Effector memory CD4-positive, alpha-beta T cell (primary cell): Measurements from ENCODE around the gene METTL27.
A peak's percentile ranks its signal among the peaks of the same experiment; 100 is the strongest.
"Not testable (repeated sequence)": the region's sequence is repeated elsewhere in the genome, so short reads cannot be mapped to it uniquely, and the experiment has no call there.

ENCODE experiments used
- DNase-seq, 3 donors: peaks; one replicate each; pipeline ENCODE4 v3.0.0-alpha.2; 2020
- H3K27ac ChIP-seq: 2 replicates; pipeline ENCODE4 v1.7.0; 2013; ENCODE audit warnings: mild to moderate bottlenecking, low read length, moderate library complexity; ENCODE audit not compliant: insufficient read depth, poor library complexity, severe bottlenecking
- H3K27me3 ChIP-seq: replicated peaks from 2 replicates; pipeline ENCODE4 v1.7.0; 2013; ENCODE audit warnings: mild to moderate bottlenecking, low read length; ENCODE audit not compliant: insufficient read depth, control insufficient read depth, poor library complexity, severe bottlenecking
- H3K36me3 ChIP-seq: 2 replicates; pipeline ENCODE4 v1.7.0; 2013; ENCODE audit warnings: mild to moderate bottlenecking, low read length, moderate library complexity; ENCODE audit not compliant: control insufficient read depth, insufficient read depth
- H3K4me1 ChIP-seq: 2 replicates; pipeline ENCODE4 v1.7.0; 2013; ENCODE audit warnings: low read length, mild to moderate bottlenecking; ENCODE audit not compliant: control insufficient read depth, insufficient read depth, poor library complexity, severe bottlenecking
- H3K4me3 ChIP-seq: 2 replicates; pipeline ENCODE4 v1.7.0; 2013; ENCODE audit warnings: low read length, low read depth, mild to moderate bottlenecking; ENCODE audit not compliant: insufficient read depth, poor library complexity, severe bottlenecking
- H3K9me3 ChIP-seq: 2 replicates; pipeline ENCODE4 v1.7.0; 2013; ENCODE audit warnings: mild to moderate bottlenecking, low read length, moderate library complexity; ENCODE audit not compliant: control insufficient read depth
- total RNA-seq, 3 donors: gene quantifications; one replicate each; lab custom pipeline; 2026; lab: John Stamatoyannopoulos, UW

Gene METTL27
- 0.17 to 0.77 (median 0.26) reads per million in 3 donors for total RNA-seq

- Histone ChIP-seq H3K4me3 (peak within 1 kb of the TSS; percentile 56), H3K27ac (no peak within 1 kb of the TSS)
Measured at GRCh38 chr7:73842067-73842976, at the start of gene METTL27. Gene METTL27 (minus strand): TSS chr7:73842516. CDS start chr7:73842140, 376 bp downstream.

GRCh38 chr7:73891178-73891885 lies 49.0 kb upstream of the METTL27 start:
- Histone ChIP-seq H3K4me3 (no peak overlapping the region), H3K4me1 (no peaks in the 10 kb centered on the region), H3K27ac (no peak overlapping the region), H3K36me3 (no peaks in the 10 kb centered on the region), H3K27me3 (no peaks in the 10 kb centered on the region), H3K9me3 (no peaks in the 10 kb centered on the region)
- no peak for DNase-seq

More at GRCh38 chr7:73842067-73842976, at the start of gene METTL27:
- Histone ChIP-seq H3K9me3 (no peaks in the 10 kb centered on the region), H3K36me3 (no peaks in the 10 kb centered on the region), H3K27me3 (no peaks in the 10 kb centered on the region), H3K4me1 (peaks cover 7% of the 10 kb centered on the region)
- peak; percentile 78 to 84 (median 80) for DNase-seq

- H3K27me3 ChIP-seq = no peaks in the 10 kb centered on the region
- no peaks in the 10 kb centered on the region for H3K9me3 ChIP-seq
- no peaks in the 10 kb centered on the region for H3K4me1 ChIP-seq
- no peak for DNase-seq
- no peak overlapping the region for H3K27ac ChIP-seq
- no peaks in the 10 kb centered on the region for H3K36me3 ChIP-seq
- no peak overlapping the region for H3K4me3 ChIP-seq
Measured at GRCh38 chr7:73890555-73891147, 48.3 kb upstream of the METTL27 start.

GRCh38 chr7:73888959-73889358 lies 46.6 kb upstream of the METTL27 start:
- Histone ChIP-seq H3K4me1 (no peaks in the 10 kb centered on the region), H3K27me3 (no peaks in the 10 kb centered on the region), H3K4me3 (no peak overlapping the region), H3K27ac (no peak overlapping the region), H3K36me3 (no peaks in the 10 kb centered on the region), H3K9me3 (no peaks in the 10 kb centered on the region)
- no peak for DNase-seq

GRCh38 chr7:73887762-73888161 lies 45.4 kb upstream of the METTL27 start:
- H3K27me3 ChIP-seq = no peaks in the 10 kb centered on the region
- no peaks in the 10 kb centered on the region for H3K36me3 ChIP-seq
- no peak overlapping the region for H3K27ac ChIP-seq
- no peaks in the 10 kb centered on the region for H3K4me1 ChIP-seq
- H3K4me3 ChIP-seq = no peak overlapping the region
- no peaks in the 10 kb centered on the region for H3K9me3 ChIP-seq
- no peak for DNase-seq

GRCh38 chr7:73885975-73886798 lies 43.9 kb upstream of the METTL27 start:
- H3K36me3 ChIP-seq = no peaks in the 10 kb centered on the region
- H3K4me1 ChIP-seq = no peaks in the 10 kb centered on the region
- H3K27me3 ChIP-seq = no peaks in the 10 kb centered on the region
- DNase-seq = no peak
- no peak overlapping the region for H3K4me3 ChIP-seq
- H3K9me3 ChIP-seq = no peaks in the 10 kb centered on the region
- no peak overlapping the region for H3K27ac ChIP-seq

- Histone ChIP-seq H3K27ac (no peak overlapping the region), H3K4me3 (no peak overlapping the region), H3K9me3 (no peaks in the 10 kb centered on the region), H3K4me1 (no peaks in the 10 kb centered on the region), H3K27me3 (no peaks in the 10 kb centered on the region), H3K36me3 (no peaks in the 10 kb centered on the region)
- no peak for DNase-seq
Measured at GRCh38 chr7:73885433-73885974, 43.2 kb upstream of the METTL27 start.

GRCh38 chr7:73884867-73885422 lies 42.6 kb upstream of the METTL27 start:
- not testable (repeated sequence) for H3K4me3 ChIP-seq, H3K36me3 ChIP-seq, H3K9me3 ChIP-seq, DNase-seq, H3K4me1 ChIP-seq, H3K27me3 ChIP-seq, H3K27ac ChIP-seq

- Histone ChIP-seq H3K27ac (no peak overlapping the region), H3K9me3 (no peaks in the 10 kb centered on the region), H3K27me3 (no peaks in the 10 kb centered on the region), H3K36me3 (no peaks in the 10 kb centered on the region), H3K4me1 (no peaks in the 10 kb centered on the region), H3K4me3 (no peak overlapping the region)
- DNase-seq = no peak
Measured at GRCh38 chr7:73882047-73882402, 39.7 kb upstream of the METTL27 start.
